ENCODE results near the gene IL2RA. TPM values are rescaled to one million over a fixed set of nuclear protein-coding genes. Genes with fewer than 3 reads are reported as not detected.
"Not testable (repeated sequence)": the region's sequence is repeated elsewhere in the genome, so short reads cannot be mapped to it uniquely, and the experiment has no call there.

The IL2RA gene
- total RNA-seq, 1 donor from 2014 or later = not detected

- no peaks in the 10 kb centered on the region for H3K4me1 Mint-ChIP-seq
These were observed 3.7 kb upstream of the IL2RA start for GRCh38 chr10:6065835-6066234.

GRCh38 chr10:6065406-6065805 is 3.2 kb upstream of the IL2RA start:
- TF ChIP-seq CTCF (conservative IDR thresholded peaks at IDR 0.05) = no peak
- no peak overlapping the region for H3K4me3 Mint-ChIP-seq
- DNase-seq (ENCODE audit: low read depth, low spot score) = no peak
- no peaks in the 10 kb centered on the region for H3K4me1 Mint-ChIP-seq
- H3K27ac Mint-ChIP-seq (ENCODE audit: unreplicated experiment) = no peak overlapping the region
- H3K27me3 Mint-ChIP-seq (ENCODE audit: low read depth) = peaks cover 4% of the 10 kb centered on the region
- no peaks in the 10 kb centered on the region for H3K36me3 Mint-ChIP-seq (ENCODE audit: low read depth)
- H3K9me3 Mint-ChIP-seq = no peaks in the 10 kb centered on the region

More at GRCh38 chr10:6065835-6066234, 3.7 kb upstream of the IL2RA start:
- DNase-seq (ENCODE audit: low read depth, low spot score) = no peak
- H3K4me3 Mint-ChIP-seq = no peak overlapping the region
- TF ChIP-seq CTCF (conservative IDR thresholded peaks at IDR 0.05) = no peak
- no peaks in the 10 kb centered on the region for H3K36me3 Mint-ChIP-seq (ENCODE audit: low read depth)
- no peaks in the 10 kb centered on the region for H3K9me3 Mint-ChIP-seq
- H3K27ac Mint-ChIP-seq (ENCODE audit: unreplicated experiment) = no peak overlapping the region
- H3K27me3 Mint-ChIP-seq (ENCODE audit: low read depth) = peaks cover 4% of the 10 kb centered on the region

- H3K36me3 Mint-ChIP-seq (ENCODE audit: low read depth); DNase-seq (ENCODE audit: low read depth, low spot score); H3K4me3 Mint-ChIP-seq; H3K27ac Mint-ChIP-seq (ENCODE audit: unreplicated experiment); H3K4me1 Mint-ChIP-seq; H3K9me3 Mint-ChIP-seq; H3K27me3 Mint-ChIP-seq (ENCODE audit: low read depth): not testable (repeated sequence)
These were observed 2.6 kb upstream of the IL2RA start for GRCh38 chr10:6064726-6065125.

GRCh38 chr10:6064119-6064518 is 2.0 kb upstream of the IL2RA start:
- no peak for DNase-seq (ENCODE audit: low read depth, low spot score)
- no peak for TF ChIP-seq CTCF (conservative IDR thresholded peaks at IDR 0.05)
- no peaks in the 10 kb centered on the region for H3K4me1 Mint-ChIP-seq
- no peaks in the 10 kb centered on the region for H3K9me3 Mint-ChIP-seq
- no peak overlapping the region for H3K4me3 Mint-ChIP-seq
- H3K27me3 Mint-ChIP-seq (ENCODE audit: low read depth) = peaks cover 11% of the 10 kb centered on the region
- H3K36me3 Mint-ChIP-seq (ENCODE audit: low read depth) = no peaks in the 10 kb centered on the region
- H3K27ac Mint-ChIP-seq (ENCODE audit: unreplicated experiment) = no peak overlapping the region

- H3K27me3 Mint-ChIP-seq (ENCODE audit: low read depth) = peaks cover 28% of the 10 kb centered on the region
- TF ChIP-seq CTCF (conservative IDR thresholded peaks at IDR 0.05) = no peak
- no peaks in the 10 kb centered on the region for H3K9me3 Mint-ChIP-seq
- no peak for DNase-seq (ENCODE audit: low read depth, low spot score)
- no peaks in the 10 kb centered on the region for H3K4me1 Mint-ChIP-seq
- H3K27ac Mint-ChIP-seq (ENCODE audit: unreplicated experiment) = no peak overlapping the region
- H3K4me3 Mint-ChIP-seq = no peak overlapping the region
- H3K36me3 Mint-ChIP-seq (ENCODE audit: low read depth) = no peaks in the 10 kb centered on the region
These were observed 1.1 kb downstream of the IL2RA start for GRCh38 chr10:6061056-6061455.

- Mint-ChIP-seq H3K9me3 (no peaks in the 10 kb centered on the region), H3K27ac (ENCODE audit: unreplicated experiment) (no peak overlapping the region), H3K27me3 (ENCODE audit: low read depth) (peaks cover 25% of the 10 kb centered on the region), H3K36me3 (ENCODE audit: low read depth) (no peaks in the 10 kb centered on the region), H3K4me3 (no peak overlapping the region), H3K4me1 (no peaks in the 10 kb centered on the region)
- no peak for DNase-seq (ENCODE audit: low read depth, low spot score)
- TF ChIP-seq CTCF (conservative IDR thresholded peaks at IDR 0.05) = no peak
These were observed 2.7 kb downstream of the IL2RA start for GRCh38 chr10:6059506-6059905.
